SW 1271 (cell line): ENCODE measurements around the gene WDFY4.
A peak's percentile ranks its signal among the peaks of the same experiment; 100 is the strongest.

Source experiments
- DNase-seq, 2 experiments: peaks; one replicate each; lab custom pipeline; 2025; lab: John Stamatoyannopoulos, UW

Gene WDFY4

GRCh38 chr10:48945441-48946130 is 260.9 kb downstream of the WDFY4 start:
- no peak for DNase-seq

- no peak for DNase-seq
These were observed 261.7 kb downstream of the WDFY4 start for GRCh38 chr10:48946332-48946731.

GRCh38 chr10:48946891-48947500 is 262.3 kb downstream of the WDFY4 start:
- DNase-seq: no peak

- no peak for DNase-seq
These were observed 263.2 kb downstream of the WDFY4 start for GRCh38 chr10:48947690-48948469.

- DNase-seq: no peak
These were observed 263.9 kb downstream of the WDFY4 start for GRCh38 chr10:48948470-48949037.

- no peak for DNase-seq
These were observed 267.0 kb downstream of the WDFY4 start for GRCh38 chr10:48951707-48952106.

GRCh38 chr10:48957361-48958151 is 272.9 kb downstream of the WDFY4 start:
- DNase-seq: no peak

GRCh38 chr10:48958598-48959190 is 274.0 kb downstream of the WDFY4 start:
- DNase-seq: no peak

- no peak for DNase-seq
These were observed 279.4 kb downstream of the WDFY4 start for GRCh38 chr10:48964038-48964437.

- no peak for DNase-seq
These were observed 280.8 kb downstream of the WDFY4 start for GRCh38 chr10:48965460-48965859.

GRCh38 chr10:48968036-48968435 is 283.4 kb downstream of the WDFY4 start:
- no peak for DNase-seq

- DNase-seq: no peak
These were observed 285.4 kb downstream of the WDFY4 start for GRCh38 chr10:48970046-48970445.

GRCh38 chr10:48970654-48971053 is 286.0 kb downstream of the WDFY4 start:
- DNase-seq: no peak

GRCh38 chr10:48973065-48973464 is 288.4 kb downstream of the WDFY4 start:
- DNase-seq: no peak

- DNase-seq: no peak
These were observed 290.0 kb downstream of the WDFY4 start for GRCh38 chr10:48974510-48975156.

GRCh38 chr10:48976196-48976595 is 291.5 kb downstream of the WDFY4 start:
- DNase-seq: peak in 1 of 2 experiments; percentile 9

- DNase-seq: no peak
These were observed 293.6 kb downstream of the WDFY4 start for GRCh38 chr10:48978318-48978717.

- DNase-seq: peak in 1 of 2 experiments; percentile 22
These were observed 296.7 kb downstream of the WDFY4 start for GRCh38 chr10:48981310-48981907.

GRCh38 chr10:48982584-48982983 is 297.9 kb downstream of the WDFY4 start:
- DNase-seq: no peak

- DNase-seq: no peak
These were observed 299.1 kb downstream of the WDFY4 start for GRCh38 chr10:48983648-48984351.
